ENCODE measurements around the gene VHLL. TPM values are rescaled to one million over a fixed set of nuclear protein-coding genes. Genes with fewer than 3 reads are reported as not detected.

Gene VHLL
- total RNA-seq: not detected in 2 replicates

DNA sequence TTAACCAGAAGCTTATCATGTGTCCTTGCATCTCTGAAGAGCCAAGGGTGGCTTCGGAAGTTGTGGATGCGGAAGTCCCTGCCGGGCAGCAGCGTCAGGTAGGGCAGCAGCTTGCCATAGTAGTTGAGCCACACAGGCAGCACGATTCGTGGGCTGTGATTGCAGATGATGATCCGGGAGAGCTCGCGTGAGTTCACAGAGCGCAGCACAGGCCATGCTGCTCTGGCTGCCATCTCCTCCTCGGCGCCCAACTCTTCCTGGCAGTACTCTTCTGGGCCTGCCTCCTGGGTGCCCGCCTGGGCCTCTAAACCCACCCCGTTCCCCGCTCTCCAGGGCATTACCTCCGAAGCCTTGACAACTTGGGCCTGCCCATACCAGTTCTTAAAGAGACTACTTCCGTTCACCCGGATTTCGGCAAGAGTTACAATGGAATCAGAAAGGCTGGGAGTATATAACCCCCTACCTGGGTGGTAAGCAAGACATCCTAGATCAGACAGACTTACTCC, at the start of gene VHLL:
TSS of gene VHLL (minus strand) at position 456 of the 506 bp plus-strand sequence. CDS start at position 338, 118 bp downstream.

GRCh38 chr1:156338180-156338976, 39.3 kb upstream of the VHLL start, which contains the start of the genes CCT3 and TSACC:
Gene CCT3 (minus strand): TSS chr1:156338292. CDS start chr1:156338184, 108 bp downstream.
Gene TSACC (plus strand): TSS chr1:156338526. CDS start chr1:156339758, 1,232 bp downstream.

DNA sequence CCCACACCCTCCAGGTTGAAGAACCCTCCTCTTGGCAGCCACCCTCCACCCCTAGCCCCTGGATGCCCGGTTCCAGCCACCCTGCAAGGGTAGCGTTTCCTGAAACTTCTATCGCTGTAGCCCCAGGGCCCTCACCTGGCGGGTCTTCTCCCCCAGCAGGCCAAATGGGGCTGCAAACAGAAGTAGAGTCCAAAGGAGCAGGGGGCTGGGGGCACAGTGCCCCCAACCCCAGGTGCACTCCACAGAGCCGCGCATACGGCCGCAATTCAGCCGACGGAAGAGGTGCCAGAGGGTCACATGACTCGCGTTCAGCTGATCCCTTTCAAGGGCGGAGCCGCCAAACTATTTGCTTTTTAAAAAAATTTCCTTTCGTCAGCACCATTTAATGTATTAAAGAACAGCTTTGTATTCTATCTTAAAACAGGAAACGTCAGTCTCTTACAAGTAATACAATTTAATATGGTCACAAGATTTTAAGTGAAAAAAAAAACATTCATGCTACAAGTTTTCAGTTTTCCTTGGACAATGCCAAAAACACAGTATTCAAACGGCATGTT, 3.6 kb downstream of the VHLL start, which contains the start of gene GLMP:
TSS of gene GLMP (minus strand) at position 289 of the 557 bp plus-strand sequence. CDS start at position 255, 34 bp downstream.

GRCh38 chr1:156284112-156284511, 15.0 kb downstream of the VHLL start, which contains the start of gene TMEM79:
Gene TMEM79 (plus strand): TSS chr1:156284325. CDS start chr1:156285227, 902 bp downstream.

DNA sequence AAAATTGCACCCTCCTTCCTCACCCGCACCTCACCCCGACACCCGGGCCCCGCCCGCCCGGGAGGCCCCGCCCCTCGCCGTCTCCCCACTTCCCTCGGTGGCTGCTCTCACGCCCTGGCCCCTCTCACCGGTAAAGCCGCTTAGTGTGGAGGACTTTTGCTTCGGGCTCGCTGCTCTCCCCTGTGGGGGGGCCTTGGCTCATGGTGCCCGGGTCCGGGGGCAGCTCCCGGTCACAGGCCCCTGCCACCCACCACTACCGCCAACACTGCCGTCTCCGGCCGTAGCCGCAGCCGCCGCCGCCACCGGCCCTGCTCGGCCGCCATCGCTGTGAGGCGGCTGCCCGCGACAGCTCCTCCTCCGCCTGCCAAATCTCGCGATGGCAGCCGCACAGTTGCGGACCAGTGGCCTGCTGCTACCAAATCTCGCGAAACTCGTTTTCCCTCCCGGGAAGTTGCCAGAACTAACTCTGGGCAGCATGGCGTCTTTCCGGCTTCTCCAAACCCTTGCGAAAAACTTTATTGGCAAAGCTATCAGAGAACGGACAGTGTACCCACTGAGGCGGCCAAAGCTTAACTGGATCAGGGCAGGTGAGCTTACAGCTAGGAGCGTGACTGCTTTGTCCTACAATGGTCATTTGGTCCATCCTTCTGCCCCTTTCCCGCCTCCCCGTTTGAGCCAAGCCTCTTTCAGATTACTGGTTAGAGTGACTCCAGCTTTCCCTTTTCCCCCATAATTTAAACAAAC, 16.5 kb downstream of the VHLL start, which contains the start of gene SMG5:
TSS of gene SMG5 (minus strand) at position 347 of the 744 bp plus-strand sequence. CDS start at position 202, 145 bp downstream.

Other genes starting within 250 kb of the VHLL start
- gene UBQLN4, start 245.5 kb downstream of the VHLL start, total RNA-seq: 28.6 and 32.5 TPM in 2 replicates
- gene LAMTOR2, start 244.5 kb downstream of the VHLL start, total RNA-seq: 42.2 and 45.9 TPM in 2 replicates
- gene RAB25, start 238.1 kb downstream of the VHLL start, total RNA-seq: not detected in 2 replicates
- gene MEX3A, start 216.8 kb downstream of the VHLL start, total RNA-seq: 7.8 and 8.3 TPM in 2 replicates
- gene LMNA, start 184.6 kb downstream of the VHLL start, total RNA-seq: 677 and 814 TPM in 2 replicates
- gene SEMA4A, start 145.7 kb downstream of the VHLL start, total RNA-seq: 0.80 and 1.0 TPM in 2 replicates
- gene SLC25A44, start 105.2 kb downstream of the VHLL start, total RNA-seq: 17.6 and 20.6 TPM in 2 replicates
- 43.5 and 54.7 TPM in 2 replicates for gene PMF1, start 86.3 kb downstream of the VHLL start, total RNA-seq
- 0.27 TPM in 1 of 2 replicates, not detected in the other for gene BGLAP, start 57.1 kb downstream of the VHLL start, total RNA-seq
- 0.27 and 0.36 TPM in 2 replicates for gene PAQR6, start 51.3 kb downstream of the VHLL start, total RNA-seq
- 59.6 and 66.0 TPM in 2 replicates for gene SMG5, start 16.5 kb downstream of the VHLL start, total RNA-seq
- 0.93 and 1.1 TPM in 2 replicates for gene TMEM79, start 15.0 kb downstream of the VHLL start, total RNA-seq
- 41.1 and 41.2 TPM in 2 replicates for gene GLMP, start 3.6 kb downstream of the VHLL start, total RNA-seq
- 564 and 587 TPM in 2 replicates for gene CCT3, start 39.0 kb upstream of the VHLL start, total RNA-seq
- 0.40 TPM in 1 of 2 replicates, not detected in the other for gene TSACC, start 39.2 kb upstream of the VHLL start, total RNA-seq
- gene RHBG, start 69.9 kb upstream of the VHLL start, total RNA-seq: not detected in 2 replicates
- 10.6 and 18.1 TPM in 2 replicates for gene MEF2D, start 201.5 kb upstream of the VHLL start, total RNA-seq

Data from thoracic aorta endothelial cell (primary cell).